Measurements from ENCODE around the gene ADGB.
"Not testable (repeated sequence)": the region's sequence is repeated elsewhere in the genome, so short reads cannot be mapped to it uniquely, and the experiment has no call there.

The ADGB gene

DNA sequence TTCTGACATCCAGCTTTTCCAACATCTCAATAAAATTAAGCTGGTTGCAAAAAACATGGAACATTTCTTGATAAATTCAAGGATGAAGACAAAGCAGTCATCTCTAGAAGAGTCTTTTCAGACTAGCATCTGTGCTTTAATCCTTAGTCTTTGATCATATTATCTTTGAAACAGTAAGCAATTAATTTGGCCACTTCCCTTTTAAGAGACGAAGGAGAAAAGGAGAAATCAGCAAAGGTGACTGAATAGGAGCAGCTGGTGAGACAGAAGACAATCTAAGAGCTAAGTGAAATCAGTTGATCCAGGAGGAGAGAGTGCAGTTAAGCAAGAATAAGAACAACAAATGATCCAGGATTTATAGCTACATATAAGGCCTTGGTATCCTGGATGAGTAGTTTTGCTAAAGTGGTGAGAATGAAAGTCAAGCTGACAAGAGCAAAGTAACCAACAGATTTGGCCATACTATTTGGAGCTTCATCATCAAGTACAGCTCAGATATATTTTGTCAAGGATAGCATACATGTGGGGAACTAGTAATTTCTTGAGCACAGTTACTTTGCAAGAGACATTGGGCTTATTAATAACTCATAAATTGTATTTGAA lies 215.5 kb downstream of the ADGB start:
- no peak for DNase-seq (ENCODE audit: insufficient read length, low spot score)
- no peak for FAIRE-seq

- DNase-seq (ENCODE audit: insufficient read length, low spot score): not testable (repeated sequence)
- FAIRE-seq: peak; percentile 59
These were observed 217.0 kb downstream of the ADGB start for GRCh38 chr6:146815511-146816462.

GRCh38 chr6:146819596-146820320 lies 221.0 kb downstream of the ADGB start:
- no peak for FAIRE-seq
- no peak for DNase-seq (ENCODE audit: insufficient read length, low spot score)

DNA sequence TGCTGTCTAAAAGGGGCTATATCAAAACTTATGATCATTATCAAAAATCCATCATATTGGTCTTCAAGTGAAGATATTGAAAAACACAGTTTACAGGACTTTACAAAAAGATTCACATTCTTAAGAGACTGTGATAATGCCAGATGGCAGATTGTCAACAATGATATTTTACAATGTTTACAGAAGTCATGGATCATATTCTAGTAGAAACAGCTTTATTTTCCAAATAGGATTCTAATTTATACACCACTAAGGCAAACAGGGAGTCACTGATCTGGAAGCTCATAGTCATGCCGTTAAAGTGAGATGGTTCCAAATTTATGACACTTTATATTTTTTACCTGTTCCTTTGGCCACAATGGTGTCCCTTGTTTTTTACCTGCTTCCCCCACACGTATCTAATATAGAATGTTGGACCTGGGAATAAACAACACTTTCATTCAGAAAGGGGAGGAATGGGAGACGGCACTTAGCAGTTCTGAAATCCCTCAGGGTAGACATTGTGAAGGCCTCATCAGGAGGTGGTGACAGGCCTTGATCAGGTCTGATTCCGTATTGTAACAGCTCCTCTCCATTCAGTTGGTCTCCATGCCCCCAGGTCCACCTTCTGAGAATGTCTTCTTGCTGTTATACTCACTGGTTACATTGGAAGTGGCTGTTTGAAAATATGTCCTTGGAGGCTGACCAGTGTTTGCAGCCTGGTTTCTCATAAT lies 228.6 kb downstream of the ADGB start:
- FAIRE-seq (no peak), DNase-seq (ENCODE audit: insufficient read length, low spot score) (no peak)

- FAIRE-seq: peak; percentile 33
These were observed 231.2 kb downstream of the ADGB start for GRCh38 chr6:146829792-146830565.

GRCh38 chr6:146833157-146833556 lies 234.4 kb downstream of the ADGB start:
- DNase-seq (ENCODE audit: insufficient read length, low spot score): no peak
- FAIRE-seq: no peak

More at GRCh38 chr6:146829792-146830565, 231.2 kb downstream of the ADGB start:
- no peak for DNase-seq (ENCODE audit: insufficient read length, low spot score)

DNA sequence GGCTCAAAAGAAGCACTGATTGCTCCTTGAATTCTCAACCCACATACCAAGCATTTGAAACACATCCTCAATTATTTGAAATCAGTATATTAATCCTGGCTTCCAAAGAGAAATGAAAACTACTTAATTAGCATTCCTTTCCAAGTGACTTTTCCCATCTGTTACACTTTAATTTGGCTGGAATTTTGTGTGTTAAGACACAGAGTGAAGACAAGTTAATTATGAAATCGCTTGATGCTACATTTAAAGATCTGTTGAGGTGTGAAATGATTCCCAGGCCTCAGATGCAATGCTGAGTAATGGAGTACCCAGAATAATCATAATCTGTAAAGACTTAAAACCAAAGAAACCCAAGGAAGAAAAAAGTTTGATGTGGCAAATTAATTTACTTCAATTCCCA lies 241.4 kb downstream of the ADGB start:
- no peak for DNase-seq (ENCODE audit: insufficient read length, low spot score)
- no peak for FAIRE-seq

DNA sequence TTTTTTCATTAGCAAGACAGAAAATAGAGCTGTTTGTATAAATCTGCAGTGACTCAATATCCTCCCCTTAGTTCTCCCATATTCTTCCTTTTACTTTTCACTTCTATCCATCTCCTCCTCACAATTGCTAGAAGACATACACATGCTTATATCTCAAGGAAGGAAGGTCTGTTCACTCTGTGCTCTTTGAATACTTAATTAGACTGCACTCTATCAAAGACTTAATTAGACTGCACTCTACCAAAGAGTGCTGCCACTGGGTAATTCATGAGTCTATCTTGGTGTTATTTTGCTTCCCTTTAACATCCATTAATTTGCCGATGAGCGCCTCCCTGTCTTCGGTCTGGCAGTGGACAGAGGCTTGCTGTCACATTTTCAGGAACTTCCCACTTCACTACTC lies 241.9 kb downstream of the ADGB start:
- no peak for FAIRE-seq
- no peak for DNase-seq (ENCODE audit: insufficient read length, low spot score)

GRCh38 chr6:146847426-146847825 lies 248.7 kb downstream of the ADGB start:
- FAIRE-seq (no peak), DNase-seq (ENCODE audit: insufficient read length, low spot score) (no peak)

- peak; percentile 64 for FAIRE-seq
- peak; percentile 48 for DNase-seq (ENCODE audit: insufficient read length, low spot score)
These were observed 251.6 kb downstream of the ADGB start for GRCh38 chr6:146850238-146850896.

DNA sequence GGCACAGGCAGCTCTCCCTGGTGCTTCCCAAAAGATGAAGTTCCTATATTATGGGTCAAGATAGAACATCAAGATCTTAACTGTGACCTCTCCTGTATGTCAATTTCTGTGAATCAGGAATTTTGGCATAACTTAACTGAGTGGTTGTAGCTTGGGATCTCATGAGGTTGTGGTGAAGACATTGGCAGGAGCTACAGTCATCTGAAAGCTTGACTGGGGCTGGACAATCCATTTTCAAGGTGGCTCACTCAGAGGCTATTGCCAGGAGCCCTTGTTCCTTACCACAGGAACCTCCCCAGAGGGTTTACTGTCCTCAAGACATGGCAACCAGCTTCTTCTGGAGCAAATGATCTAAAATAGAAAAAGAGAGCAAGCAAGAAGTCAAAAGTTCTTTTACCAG lies 252.2 kb downstream of the ADGB start:
- FAIRE-seq (no peak), DNase-seq (ENCODE audit: insufficient read length, low spot score) (no peak)

GRCh38 chr6:146851837-146852236 lies 253.1 kb downstream of the ADGB start:
- DNase-seq (ENCODE audit: insufficient read length, low spot score) (peak; percentile 20), FAIRE-seq (no peak)

- not testable (repeated sequence) for DNase-seq (ENCODE audit: insufficient read length, low spot score); FAIRE-seq
These were observed 255.9 kb downstream of the ADGB start for GRCh38 chr6:146854521-146855255.

DNA sequence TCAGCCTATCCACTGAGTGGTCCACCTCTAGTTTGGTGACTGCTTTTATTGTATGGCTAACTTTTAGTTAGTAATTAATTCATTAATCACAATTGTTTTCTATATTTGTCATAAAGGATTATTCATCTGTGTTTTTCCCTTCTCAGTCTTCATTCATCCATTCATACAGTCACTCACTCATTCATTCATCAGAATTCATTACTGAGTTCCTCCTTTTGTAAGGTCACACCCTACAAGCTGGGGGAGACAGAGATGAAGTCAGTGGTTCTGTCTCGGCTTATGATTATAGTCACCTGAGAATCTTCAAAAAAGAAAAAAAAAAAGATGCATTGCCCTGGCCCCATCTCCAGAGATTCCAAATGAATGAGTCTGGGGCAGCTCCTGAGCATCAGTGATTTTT lies 257.1 kb downstream of the ADGB start:
- DNase-seq (ENCODE audit: insufficient read length, low spot score): no peak
- FAIRE-seq: no peak

DNA sequence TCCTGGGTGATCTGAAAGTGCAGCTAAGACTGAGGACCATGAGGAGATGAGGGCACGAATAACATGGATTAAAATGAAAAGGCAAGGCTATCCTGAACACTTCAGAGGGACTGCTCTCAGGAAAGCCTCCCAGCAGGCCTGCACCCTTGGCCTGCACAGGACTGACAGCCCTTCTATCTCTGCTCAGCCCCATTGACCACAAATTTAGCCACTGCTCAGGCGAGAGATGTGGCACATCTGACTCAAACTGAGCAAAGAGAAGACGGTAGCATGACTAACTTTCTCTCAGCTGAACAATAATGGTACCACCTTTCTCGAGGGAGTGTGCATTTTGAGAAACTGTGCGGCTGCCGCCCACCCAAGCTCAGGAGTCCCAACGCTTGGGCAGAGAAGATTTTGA lies 257.5 kb downstream of the ADGB start:
- FAIRE-seq (no peak), DNase-seq (ENCODE audit: insufficient read length, low spot score) (no peak)

- DNase-seq (ENCODE audit: insufficient read length, low spot score) (peak; percentile 68), FAIRE-seq (peak; percentile 9)
These were observed 258.6 kb downstream of the ADGB start for GRCh38 chr6:146857180-146857979.

DNA sequence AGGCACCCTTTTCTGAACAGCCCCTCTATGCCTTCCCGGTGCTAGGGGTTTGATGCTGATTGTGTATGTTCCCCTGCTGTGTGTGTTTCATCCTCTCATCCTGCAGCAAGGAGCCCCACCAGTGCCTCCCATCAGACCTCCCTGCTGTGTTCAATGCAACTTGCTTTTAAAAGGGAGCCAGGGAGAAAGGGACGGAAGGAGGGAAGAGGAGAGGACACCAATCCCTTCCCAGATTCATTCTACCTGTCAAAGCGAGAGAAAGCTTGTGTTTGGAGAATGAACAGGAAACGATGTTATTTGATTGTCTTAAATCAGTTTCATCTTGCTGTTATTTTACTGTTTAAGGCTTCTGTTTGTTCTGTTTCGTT lies 259.2 kb downstream of the ADGB start:
- DNase-seq (ENCODE audit: insufficient read length, low spot score): no peak
- FAIRE-seq: no peak

GRCh38 chr6:146859206-146859605 lies 260.4 kb downstream of the ADGB start:
- DNase-seq (ENCODE audit: insufficient read length, low spot score): no peak
- FAIRE-seq: no peak
